ENCODE data around the gene SLC16A11. TPM values are rescaled to one million over a fixed set of nuclear protein-coding genes. Genes with fewer than 3 reads are reported as not detected.
"Not testable (repeated sequence)": the region's sequence is repeated elsewhere in the genome, so short reads cannot be mapped to it uniquely, and the experiment has no call there.

SLC16A11 gene
- total RNA-seq (1 to 10 TPM; 1.4 to 2.2 (median 1.8) TPM), total RNA-seq (0.53 to 3.2 (median 1.3) reads per million in 29 experiments)
- total RNA-seq (2013), result 1.1 TPM

GRCh38 chr17:7043497-7044198, at the start of gene SLC16A11:
SLC16A11 (minus strand) TSS chr17:7044092; CDS start chr17:7043513, 579 bp downstream.
- Histone ChIP-seq H3K4me3 (ENCODE audit: control insufficient read depth in 1 of 2, extremely low read depth in 1 of 2, low read length in 1 of 2) (peak within 1 kb of the TSS; percentile 55 to 56), H3K9me3 (no peaks in the 10 kb centered on the region), H3K27me3 (replicated peaks in 1 of 2; ENCODE audit: control insufficient read depth in 2 of 2, extremely low read depth in 1 of 2, insufficient read depth in 2 of 2, low read length in 1 of 2) (peaks cover 0 to 19% of the 10 kb centered on the region in 2 experiments), H3K36me3 (ENCODE audit: control insufficient read depth in 2 of 2, extremely low read depth in 1 of 2, insufficient read depth in 1 of 2, low read length in 1 of 2) (no peaks in the 10 kb centered on the region), H3K27ac (ENCODE audit: low read length) (peak within 1 kb of the TSS; percentile 76), H3K4me1 (ENCODE audit: control insufficient read depth in 1 of 2, extremely low read depth in 1 of 2, insufficient read depth in 2 of 2, low read length in 2 of 2) (peaks cover 23 to 54% of the 10 kb centered on the region in 2 experiments)
- Mint-ChIP-seq H3K4me3 (peak within 1 kb of the TSS; percentile 65 to 83 (median 74)), H3K27ac (peak within 1 kb of the TSS in 1 of 2 donors; percentile 80), H3K27me3 (no peaks in the 10 kb centered on the region), H3K4me1 (peaks cover 38 to 52% (median 39%) of the 10 kb centered on the region in 3 donors), H3K36me3 (no peaks in the 10 kb centered on the region), H3K9me3 (no peaks in the 10 kb centered on the region)
- DNase-seq (peak in 12 of 35 experiments; percentile 14 to 46 (median 26)), ATAC-seq (replicated peaks in 1 of 4) (peak; percentile 7 to 17 (median 8))
- 12% methylated on average over 24 of the region's 58 CpGs for WGBS (ENCODE audit: insufficient coverage)
- ChIA-PET CTCF (interaction anchor here in 1 of 2 donors (3.4 kb wide), 1 partner anchor 90 kb away, joined by 48 read pairs; no protein-coding TSS in a partner anchor), POLR2A (no interaction called here)

- H3K4me3 Mint-ChIP-seq; H3K36me3 ChIP-seq (ENCODE audit: control insufficient read depth in 2 of 2, extremely low read depth in 1 of 2, insufficient read depth in 1 of 2, low read length in 1 of 2); H3K4me1 ChIP-seq (ENCODE audit: control insufficient read depth in 1 of 2, extremely low read depth in 1 of 2, insufficient read depth in 2 of 2, low read length in 2 of 2); H3K9me3 Mint-ChIP-seq; CTCF ChIA-PET; H3K36me3 Mint-ChIP-seq; H3K9me3 ChIP-seq; H3K27ac Mint-ChIP-seq; H3K4me3 ChIP-seq (ENCODE audit: control insufficient read depth in 1 of 2, extremely low read depth in 1 of 2, low read length in 1 of 2); H3K27ac ChIP-seq (ENCODE audit: low read length); ATAC-seq (replicated peaks in 1 of 4); POLR2A ChIA-PET: not testable (repeated sequence)
- Mint-ChIP-seq H3K27me3 (peaks cover 9 to 24% of the 10 kb centered on the region in 2 donors), H3K4me1 (peaks cover 5 to 15% (median 14%) of the 10 kb centered on the region in 3 donors)
- peak in 23 of 35 experiments; percentile 6 to 49 (median 26) for DNase-seq
- peaks cover 0 to 22% of the 10 kb centered on the region in 2 experiments for H3K27me3 ChIP-seq (replicated peaks in 1 of 2; ENCODE audit: control insufficient read depth in 2 of 2, extremely low read depth in 1 of 2, insufficient read depth in 2 of 2, low read length in 1 of 2)
- 86% methylated on average over 1 of the region's 28 CpGs for WGBS (ENCODE audit: insufficient coverage)
Measured at GRCh38 chr17:7091311-7092005, 47.6 kb upstream of the SLC16A11 start.

- H3K36me3 Mint-ChIP-seq; H3K9me3 Mint-ChIP-seq; H3K4me1 ChIP-seq (ENCODE audit: control insufficient read depth in 1 of 2, extremely low read depth in 1 of 2, insufficient read depth in 2 of 2, low read length in 2 of 2); DNase-seq; H3K4me3 Mint-ChIP-seq; H3K27ac ChIP-seq (ENCODE audit: low read length); H3K4me3 ChIP-seq (ENCODE audit: control insufficient read depth in 1 of 2, extremely low read depth in 1 of 2, low read length in 1 of 2); H3K36me3 ChIP-seq (ENCODE audit: control insufficient read depth in 2 of 2, extremely low read depth in 1 of 2, insufficient read depth in 1 of 2, low read length in 1 of 2); H3K27ac Mint-ChIP-seq; ATAC-seq (replicated peaks in 1 of 4); H3K4me1 Mint-ChIP-seq; POLR2A ChIA-PET; H3K9me3 ChIP-seq; CTCF ChIA-PET: not testable (repeated sequence)
- no CpG with 5 or more reads among the region's 6 CpGs for WGBS (ENCODE audit: insufficient coverage)
- H3K27me3 Mint-ChIP-seq, result peaks cover 9 to 28% of the 10 kb centered on the region in 2 donors
- peaks cover 0 to 27% of the 10 kb centered on the region in 2 experiments for H3K27me3 ChIP-seq (replicated peaks in 1 of 2; ENCODE audit: control insufficient read depth in 2 of 2, extremely low read depth in 1 of 2, insufficient read depth in 2 of 2, low read length in 1 of 2)
Measured at GRCh38 chr17:7089570-7089969, 45.7 kb upstream of the SLC16A11 start.

- POLR2A ChIA-PET; H3K9me3 ChIP-seq; H3K27ac ChIP-seq (ENCODE audit: low read length); H3K4me1 ChIP-seq (ENCODE audit: control insufficient read depth in 1 of 2, extremely low read depth in 1 of 2, insufficient read depth in 2 of 2, low read length in 2 of 2); H3K4me3 ChIP-seq (ENCODE audit: control insufficient read depth in 1 of 2, extremely low read depth in 1 of 2, low read length in 1 of 2); H3K9me3 Mint-ChIP-seq; DNase-seq; H3K4me3 Mint-ChIP-seq; ATAC-seq (replicated peaks in 1 of 4); H3K27ac Mint-ChIP-seq; H3K36me3 Mint-ChIP-seq; H3K36me3 ChIP-seq (ENCODE audit: control insufficient read depth in 2 of 2, extremely low read depth in 1 of 2, insufficient read depth in 1 of 2, low read length in 1 of 2): not testable (repeated sequence)
- Mint-ChIP-seq H3K4me1 (peaks cover 10 to 11% (median 11%) of the 10 kb centered on the region in 3 donors), H3K27me3 (peaks cover 9 to 26% of the 10 kb centered on the region in 2 donors)
- H3K27me3 ChIP-seq (replicated peaks in 1 of 2; ENCODE audit: control insufficient read depth in 2 of 2, extremely low read depth in 1 of 2, insufficient read depth in 2 of 2, low read length in 1 of 2), result peaks cover 0 to 27% of the 10 kb centered on the region in 2 experiments
- CTCF ChIA-PET, result interaction anchor here in 1 of 2 donors (0.5 kb wide), 1 partner anchor 176 kb away, joined by 3 read pairs; no protein-coding TSS in a partner anchor
- WGBS (ENCODE audit: insufficient coverage), result 88% methylated on average over 2 of the region's 4 CpGs
Measured at GRCh38 chr17:7088442-7088841, 44.5 kb upstream of the SLC16A11 start.

- no peaks in the 10 kb centered on the region for H3K36me3 Mint-ChIP-seq
- POLR2A ChIA-PET, result no interaction called here
- Histone ChIP-seq H3K4me1 (ENCODE audit: control insufficient read depth in 1 of 2, extremely low read depth in 1 of 2, insufficient read depth in 2 of 2, low read length in 2 of 2) (peaks cover 0 to 23% of the 10 kb centered on the region in 2 experiments), H3K36me3 (ENCODE audit: control insufficient read depth in 2 of 2, extremely low read depth in 1 of 2, insufficient read depth in 1 of 2, low read length in 1 of 2) (no peaks in the 10 kb centered on the region), H3K9me3 (no peaks in the 10 kb centered on the region), H3K27me3 (replicated peaks in 1 of 2; ENCODE audit: control insufficient read depth in 2 of 2, extremely low read depth in 1 of 2, insufficient read depth in 2 of 2, low read length in 1 of 2) (peaks cover 0 to 17% of the 10 kb centered on the region in 2 experiments), H3K27ac (ENCODE audit: low read length) (no peak overlapping the region), H3K4me3 (ENCODE audit: control insufficient read depth in 1 of 2, extremely low read depth in 1 of 2, low read length in 1 of 2) (no peak overlapping the region)
- no peak overlapping the region for H3K4me3 Mint-ChIP-seq
- H3K27ac Mint-ChIP-seq, result no peak overlapping the region
- CTCF ChIA-PET, result interaction anchor here in 1 of 2 donors (0.5 to 0.7 kb wide), 3 partner anchors 14 to 1004 kb away, joined by 3 to 5 read pairs (median 3); no protein-coding TSS in a partner anchor
- 20% methylated on average over 2 of the region's 7 CpGs for WGBS (ENCODE audit: insufficient coverage)
- DNase-seq, result no peak
- H3K9me3 Mint-ChIP-seq, result no peaks in the 10 kb centered on the region
- H3K4me1 Mint-ChIP-seq, result peaks cover 33 to 39% (median 36%) of the 10 kb centered on the region in 3 donors
- H3K27me3 Mint-ChIP-seq, result peaks cover 5 to 20% of the 10 kb centered on the region in 2 donors
- no peak for ATAC-seq (replicated peaks in 1 of 4)
Measured at GRCh38 chr17:7084088-7084487, 40.2 kb upstream of the SLC16A11 start.

GRCh38 chr17:7083592-7083991, 39.7 kb upstream of the SLC16A11 start:
- ATAC-seq (replicated peaks in 1 of 4) (no peak), DNase-seq (no peak)
- no peak overlapping the region for H3K4me3 Mint-ChIP-seq
- no peaks in the 10 kb centered on the region for H3K36me3 ChIP-seq (ENCODE audit: control insufficient read depth in 2 of 2, extremely low read depth in 1 of 2, insufficient read depth in 1 of 2, low read length in 1 of 2)
- 90% methylated on average over 4 of the region's 4 CpGs for WGBS (ENCODE audit: insufficient coverage)
- ChIA-PET POLR2A (no interaction called here), CTCF (no interaction called here)
- peaks cover 33 to 39% (median 39%) of the 10 kb centered on the region in 3 donors for H3K4me1 Mint-ChIP-seq
- H3K4me3 ChIP-seq (ENCODE audit: control insufficient read depth in 1 of 2, extremely low read depth in 1 of 2, low read length in 1 of 2), result no peak overlapping the region
- no peaks in the 10 kb centered on the region for H3K36me3 Mint-ChIP-seq
- H3K9me3 ChIP-seq, result no peaks in the 10 kb centered on the region
- peaks cover 5 to 17% of the 10 kb centered on the region in 2 donors for H3K27me3 Mint-ChIP-seq
- no peak overlapping the region for H3K27ac Mint-ChIP-seq
- peaks cover 0 to 17% of the 10 kb centered on the region in 2 experiments for H3K27me3 ChIP-seq (replicated peaks in 1 of 2; ENCODE audit: control insufficient read depth in 2 of 2, extremely low read depth in 1 of 2, insufficient read depth in 2 of 2, low read length in 1 of 2)
- H3K27ac ChIP-seq (ENCODE audit: low read length), result no peak overlapping the region
- peaks cover 0 to 23% of the 10 kb centered on the region in 2 experiments for H3K4me1 ChIP-seq (ENCODE audit: control insufficient read depth in 1 of 2, extremely low read depth in 1 of 2, insufficient read depth in 2 of 2, low read length in 2 of 2)
- H3K9me3 Mint-ChIP-seq, result no peaks in the 10 kb centered on the region
